PC-9 (cell line): ENCODE results near the gene CACNA1B. TPM values are rescaled to one million over a fixed set of nuclear protein-coding genes. Genes with fewer than 3 reads are reported as not detected.

Experiments used
- BruUV-seq: library from RNA; stranded (reverse); fragments of 400-500 nt; replicated peaks from 2 replicates; lab custom pipeline; 2021; lab: Mats Ljungman, UMichigan
- CTCF ChIA-PET: fragments of 300-600 bp; sonication (Branson Sonifier 250); formaldehyde crosslinking; loops from one replicate; lab custom pipeline; 2022; ENCODE audit warnings: antibody characterized with exemption; lab: Charles Lee
- POLR2A ChIA-PET: fragments of 300-600 bp; sonication (Branson Sonifier 250); formaldehyde crosslinking; loops from one replicate; lab custom pipeline; 2022; ENCODE audit warnings: antibody characterized with exemption; ENCODE audit not compliant: unreplicated experiment; lab: Charles Lee
- DNase-seq, 2 experiments: peaks; one replicate each; pipeline versions ENCODE4 v3.0.0 to v3.0.0-alpha.2; 2015 to 2022; ENCODE audit warnings: mixed read lengths in 1 of 2
- H2AFZ ChIP-seq: fragments of 200-600 bp; sonication (generic); 2 replicates; pipeline ENCODE4 v1.8.1; 2017; ENCODE audit warnings: antibody characterized with exemption
- H3F3A ChIP-seq: fragments of 200-600 bp; sonication (generic); 2 replicates; pipeline ENCODE4 v1.8.1; 2017; ENCODE audit warnings: antibody characterized with exemption, mild to moderate bottlenecking, low read depth; ENCODE audit not compliant: insufficient read depth
- H3K27ac ChIP-seq: fragments of 200-600 bp; sonication (generic); 2 replicates; pipeline ENCODE4 v1.6.1; 2016; ENCODE audit warnings: mixed run types
- H3K27me3 ChIP-seq: fragments of 200-600 bp; sonication (generic); 2 replicates; pipeline ENCODE4 v1.6.1; 2016; ENCODE audit warnings: low read depth, mixed run types; ENCODE audit not compliant: insufficient read depth
- H3K36me3 ChIP-seq: fragments of 200-600 bp; sonication (generic); 2 replicates; pipeline ENCODE4 v1.6.1; 2016; ENCODE audit warnings: low read depth, mixed run types
- H3K4me1 ChIP-seq: fragments of 200-600 bp; sonication (generic); replicated peaks from 2 replicates; pipeline ENCODE4 v1.6.1; 2016; ENCODE audit warnings: mixed run types; ENCODE audit not compliant: insufficient read depth
- H3K4me2 ChIP-seq: fragments of 200-600 bp; sonication (generic); 2 replicates; pipeline ENCODE4 v1.6.1; 2017; ENCODE audit warnings: mixed run types
- H3K4me3 ChIP-seq: fragments of 200-600 bp; sonication (generic); 2 replicates; pipeline ENCODE4 v1.6.1; 2016; ENCODE audit warnings: mixed run types
- H3K79me2 ChIP-seq: fragments of 200-600 bp; sonication (generic); 2 replicates; pipeline ENCODE4 v1.6.1; 2017; ENCODE audit warnings: low read depth, mixed run types
- H3K9me2 ChIP-seq: fragments of 200-600 bp; sonication (generic); 2 replicates; pipeline ENCODE4 v1.8.1; 2017; ENCODE audit warnings: mild to moderate bottlenecking; ENCODE audit not compliant: insufficient read depth
- H3K9me3 ChIP-seq: fragments of 200-600 bp; sonication (generic); 2 replicates; pipeline ENCODE4 v1.8.1; 2016; ENCODE audit warnings: low read depth; ENCODE audit not compliant: insufficient read depth
- H4K20me1 ChIP-seq: fragments of 200-600 bp; sonication (generic); 2 replicates; pipeline ENCODE4 v1.8.1; 2017; ENCODE audit not compliant: insufficient read depth
- EZH2 ChIP-seq: fragments of 200-600 bp; sonication (generic); IDR thresholded peaks from 2 replicates; pipeline ENCODE4 v1.8.0; 2017; ENCODE audit warnings: antibody characterized with exemption, low read depth
- intact Hi-C: fragments of 100-400 bp; cut with micrococcal nuclease; formaldehyde crosslinking; loops from one replicate; pipeline ENCODE4 v1.10.0; 2022; ENCODE audit not compliant: unreplicated experiment
- total RNA-seq: library from RNA; stranded (reverse); gene quantifications from 2 replicates; pipeline ENCODE4 v1.2.3, GENCODE V29; 2021
- TF ChIP-seq, protein P1 (sequence below): fragments of 200-600 bp; sonication (generic); conservative IDR thresholded peaks from 2 replicates; pipeline ENCODE4 v1.6.1; 2017; ENCODE audit warnings: mixed run types, antibody characterized with exemption, mild to moderate bottlenecking, moderate library complexity

CACNA1B gene
- total RNA-seq, 1 experiment from 2014 or later: not detected

DNA sequence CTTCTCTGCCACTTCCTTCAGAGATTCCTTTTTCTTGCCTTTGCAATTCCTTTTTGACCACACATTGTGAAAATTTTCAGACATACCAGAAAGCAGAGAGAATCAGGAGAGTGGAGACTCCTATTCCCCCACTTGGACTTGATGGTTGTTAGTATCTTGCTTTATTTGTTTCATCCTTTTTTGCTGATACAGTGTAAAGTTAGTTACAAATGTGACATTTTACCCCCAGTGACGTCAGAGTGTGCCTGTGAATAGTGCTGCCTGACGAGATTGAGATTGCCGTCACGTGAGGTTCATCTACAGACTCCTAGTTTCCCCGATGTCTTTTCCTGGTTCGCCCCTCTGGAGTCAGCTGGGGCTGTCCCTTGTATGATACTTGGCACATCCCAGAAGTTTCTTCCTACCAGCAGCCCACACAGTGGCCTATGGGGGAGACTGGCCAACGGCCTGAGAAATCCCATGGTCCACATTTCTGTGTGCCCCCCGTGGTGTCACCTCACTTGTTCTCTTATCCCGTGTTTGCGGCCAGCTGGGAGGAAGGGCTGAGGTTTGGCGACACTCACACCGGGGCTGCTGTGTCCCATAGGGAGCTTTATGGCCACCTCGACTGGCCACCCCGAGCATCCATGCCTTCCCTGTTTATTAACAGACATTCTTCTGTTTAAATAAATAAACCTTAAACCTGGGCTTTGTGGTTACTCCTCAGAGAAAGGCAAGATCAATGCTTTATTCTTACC is 48.2 kb upstream of the CACNA1B start:
- Histone ChIP-seq H3K79me2 (no peaks in the 10 kb centered on the region), H3K36me3 (no peaks in the 10 kb centered on the region), H3K27me3 (no peaks in the 10 kb centered on the region), H3K27ac (no peak overlapping the region), H3K4me1 (no peaks in the 10 kb centered on the region), H3K4me2 (no peak overlapping the region), H3K4me3 (no peak overlapping the region), H3K9me2 (no peaks in the 10 kb centered on the region), H2AFZ (no peak overlapping the region), H4K20me1 (no peaks in the 10 kb centered on the region; the same call in none of the 2 replicates), H3F3A (no peaks in the 10 kb centered on the region), H3K9me3 (no peaks in the 10 kb centered on the region)
- TF ChIP-seq, protein P1, sequence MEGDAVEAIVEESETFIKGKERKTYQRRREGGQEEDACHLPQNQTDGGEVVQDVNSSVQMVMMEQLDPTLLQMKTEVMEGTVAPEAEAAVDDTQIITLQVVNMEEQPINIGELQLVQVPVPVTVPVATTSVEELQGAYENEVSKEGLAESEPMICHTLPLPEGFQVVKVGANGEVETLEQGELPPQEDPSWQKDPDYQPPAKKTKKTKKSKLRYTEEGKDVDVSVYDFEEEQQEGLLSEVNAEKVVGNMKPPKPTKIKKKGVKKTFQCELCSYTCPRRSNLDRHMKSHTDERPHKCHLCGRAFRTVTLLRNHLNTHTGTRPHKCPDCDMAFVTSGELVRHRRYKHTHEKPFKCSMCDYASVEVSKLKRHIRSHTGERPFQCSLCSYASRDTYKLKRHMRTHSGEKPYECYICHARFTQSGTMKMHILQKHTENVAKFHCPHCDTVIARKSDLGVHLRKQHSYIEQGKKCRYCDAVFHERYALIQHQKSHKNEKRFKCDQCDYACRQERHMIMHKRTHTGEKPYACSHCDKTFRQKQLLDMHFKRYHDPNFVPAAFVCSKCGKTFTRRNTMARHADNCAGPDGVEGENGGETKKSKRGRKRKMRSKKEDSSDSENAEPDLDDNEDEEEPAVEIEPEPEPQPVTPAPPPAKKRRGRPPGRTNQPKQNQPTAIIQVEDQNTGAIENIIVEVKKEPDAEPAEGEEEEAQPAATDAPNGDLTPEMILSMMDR: no peak
- ChIA-PET CTCF (no interaction called here), POLR2A (no interaction called here)
- no TSS peak for BruUV-seq
- no peak for DNase-seq
- intact Hi-C loops: no loop called here

DNA sequence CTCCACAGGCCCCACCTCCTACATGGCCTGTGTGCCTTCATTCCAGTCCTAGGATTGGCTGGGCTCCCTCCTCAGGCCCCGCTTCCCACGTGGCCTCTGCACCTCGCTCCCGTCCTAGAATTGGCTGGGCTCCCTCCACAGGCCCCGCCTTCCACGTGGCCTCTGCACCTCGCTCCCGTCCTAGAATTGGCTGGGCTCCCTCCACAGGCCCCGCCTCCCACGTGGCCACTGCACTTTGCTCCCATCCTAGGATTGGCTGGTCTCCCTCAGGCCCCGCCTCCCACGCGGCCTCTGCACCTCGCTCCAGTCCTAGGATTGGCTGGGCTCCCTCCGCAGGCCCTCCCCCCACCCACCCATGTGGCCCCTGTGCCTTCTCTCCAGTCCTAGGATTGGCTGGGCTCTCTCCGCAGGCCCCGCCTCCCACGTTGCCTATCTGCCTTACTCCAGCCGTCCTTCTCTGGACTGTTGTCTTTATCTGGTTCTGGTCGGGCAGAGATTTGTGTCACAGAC is 45.3 kb upstream of the CACNA1B start:
- ChIA-PET CTCF (no interaction called here), POLR2A (no interaction called here)
- no peaks in the 10 kb centered on the region for H3K9me2 ChIP-seq
- no peak for TF ChIP-seq EZH2
- TF ChIP-seq, protein P1: no peak
- H3K36me3 ChIP-seq: no peaks in the 10 kb centered on the region
- no peaks in the 10 kb centered on the region for H3K9me3 ChIP-seq
- BruUV-seq: no TSS peak
- no peak overlapping the region for H2AFZ ChIP-seq
- no peaks in the 10 kb centered on the region for H3F3A ChIP-seq
- H4K20me1 ChIP-seq: no peaks in the 10 kb centered on the region; the same call in none of the 2 replicates
- no peak overlapping the region for H3K4me2 ChIP-seq
- H3K79me2 ChIP-seq: no peaks in the 10 kb centered on the region
- H3K4me1 ChIP-seq: no peaks in the 10 kb centered on the region
- DNase-seq: no peak
- intact Hi-C loops: no loop called here
- no peak overlapping the region for H3K27ac ChIP-seq
- no peak overlapping the region for H3K4me3 ChIP-seq
- no peaks in the 10 kb centered on the region for H3K27me3 ChIP-seq

DNA sequence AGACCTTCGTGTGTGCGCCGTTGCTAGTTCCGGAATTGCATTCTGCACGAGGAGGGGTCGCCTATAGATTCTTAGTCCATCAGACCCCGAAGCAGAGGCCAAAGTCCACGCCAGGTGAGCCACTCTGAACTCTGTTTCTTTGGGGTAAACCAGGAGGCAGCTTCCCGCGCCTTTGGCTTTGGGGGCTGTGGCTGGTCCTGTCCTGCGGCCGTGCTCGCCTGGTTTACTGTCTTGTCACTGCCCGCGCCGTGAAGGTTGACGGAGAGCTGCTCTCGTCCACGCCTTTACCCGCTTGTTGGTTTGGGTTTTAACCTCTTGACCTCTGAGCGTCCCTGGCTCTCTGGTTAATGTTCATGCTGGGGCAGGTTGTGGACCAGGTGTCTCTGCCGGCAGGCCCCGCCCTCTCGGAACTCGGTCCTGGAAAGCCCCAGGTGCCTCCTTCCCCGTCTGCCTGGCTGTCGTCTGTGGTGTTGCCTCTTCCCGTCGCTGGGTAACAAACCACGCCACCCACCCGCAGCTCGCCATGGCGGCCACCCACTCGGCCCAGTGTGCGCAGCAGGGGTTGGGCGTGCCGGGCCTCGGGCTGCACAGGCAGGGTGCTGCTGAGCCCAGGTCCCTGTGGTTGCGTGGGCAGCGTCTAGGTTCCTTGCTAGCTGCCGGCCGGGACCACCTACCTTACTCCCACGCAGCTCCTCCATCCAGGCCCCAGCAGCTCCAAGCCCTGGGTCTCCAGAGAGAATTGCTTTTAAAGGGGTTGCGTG is 44.6 kb upstream of the CACNA1B start:
- H3K9me2 ChIP-seq: no peaks in the 10 kb centered on the region
- no TSS peak for BruUV-seq
- no peaks in the 10 kb centered on the region for H3K36me3 ChIP-seq
- H3K4me3 ChIP-seq: no peak overlapping the region
- ChIA-PET CTCF (no interaction called here), POLR2A (no interaction called here)
- H4K20me1 ChIP-seq: no peaks in the 10 kb centered on the region; the same call in none of the 2 replicates
- no peaks in the 10 kb centered on the region for H3K27me3 ChIP-seq
- no peaks in the 10 kb centered on the region for H3F3A ChIP-seq
- no peaks in the 10 kb centered on the region for H3K4me1 ChIP-seq
- no peak for DNase-seq
- H3K79me2 ChIP-seq: no peaks in the 10 kb centered on the region
- intact Hi-C loops: no loop called here
- no peak overlapping the region for H3K27ac ChIP-seq
- H3K4me2 ChIP-seq: no peak overlapping the region
- H3K9me3 ChIP-seq: no peaks in the 10 kb centered on the region
- H2AFZ ChIP-seq: no peak overlapping the region
- TF ChIP-seq, protein P1: no peak
- no peak for TF ChIP-seq EZH2
